ENCODE measurements around the gene MAMDC2.

DNA sequence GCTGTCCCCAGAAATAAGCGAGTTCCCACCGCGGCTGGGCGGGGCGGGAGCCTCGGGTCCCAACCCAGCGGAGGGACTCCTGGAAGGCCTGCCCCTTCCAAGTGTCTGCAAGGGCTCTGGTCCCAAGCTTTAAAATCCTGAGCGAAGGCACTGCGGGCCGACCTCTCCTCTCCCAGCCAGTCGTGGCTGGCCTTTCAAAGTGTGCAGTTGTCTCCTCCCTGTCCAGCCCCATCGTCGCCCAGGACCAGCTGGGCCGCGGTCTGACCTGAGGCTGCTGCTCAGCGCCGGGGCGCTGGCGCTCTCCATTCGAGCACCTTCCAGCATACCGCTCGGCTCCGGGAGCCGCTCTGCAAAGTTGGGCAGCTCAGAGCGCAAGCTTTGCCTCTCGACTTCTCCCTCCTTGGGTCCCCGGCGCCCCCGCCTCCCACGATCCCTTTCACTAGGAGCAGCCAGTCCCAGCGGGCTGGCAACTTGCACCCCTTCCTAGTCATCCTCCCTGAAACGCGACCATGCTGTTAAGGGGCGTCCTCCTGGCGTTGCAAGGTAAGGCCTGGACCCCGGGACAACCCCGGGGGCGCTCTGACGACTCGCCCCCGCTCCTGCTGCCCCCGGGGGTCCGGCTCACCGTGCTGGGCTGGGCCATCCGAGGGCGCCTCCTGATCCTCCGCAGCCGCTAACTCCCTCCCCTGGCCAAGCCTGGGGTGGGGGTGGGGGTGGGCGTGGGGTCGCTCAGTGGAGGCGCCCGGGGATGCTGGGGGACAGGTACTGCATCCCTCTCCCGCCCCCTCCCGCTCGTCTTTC is at the start of gene MAMDC2:
- TF ChIP-seq EZH2 (IDR thresholded peaks at IDR 0.05; ENCODE audit: low read length, missing control alignments) = no peak
- TF ChIP-seq, protein P1, sequence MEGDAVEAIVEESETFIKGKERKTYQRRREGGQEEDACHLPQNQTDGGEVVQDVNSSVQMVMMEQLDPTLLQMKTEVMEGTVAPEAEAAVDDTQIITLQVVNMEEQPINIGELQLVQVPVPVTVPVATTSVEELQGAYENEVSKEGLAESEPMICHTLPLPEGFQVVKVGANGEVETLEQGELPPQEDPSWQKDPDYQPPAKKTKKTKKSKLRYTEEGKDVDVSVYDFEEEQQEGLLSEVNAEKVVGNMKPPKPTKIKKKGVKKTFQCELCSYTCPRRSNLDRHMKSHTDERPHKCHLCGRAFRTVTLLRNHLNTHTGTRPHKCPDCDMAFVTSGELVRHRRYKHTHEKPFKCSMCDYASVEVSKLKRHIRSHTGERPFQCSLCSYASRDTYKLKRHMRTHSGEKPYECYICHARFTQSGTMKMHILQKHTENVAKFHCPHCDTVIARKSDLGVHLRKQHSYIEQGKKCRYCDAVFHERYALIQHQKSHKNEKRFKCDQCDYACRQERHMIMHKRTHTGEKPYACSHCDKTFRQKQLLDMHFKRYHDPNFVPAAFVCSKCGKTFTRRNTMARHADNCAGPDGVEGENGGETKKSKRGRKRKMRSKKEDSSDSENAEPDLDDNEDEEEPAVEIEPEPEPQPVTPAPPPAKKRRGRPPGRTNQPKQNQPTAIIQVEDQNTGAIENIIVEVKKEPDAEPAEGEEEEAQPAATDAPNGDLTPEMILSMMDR (conservative IDR thresholded peaks at IDR 0.05 in 1 of 2, IDR thresholded peaks at IDR 0.05 in 1 of 2; ENCODE audit: low read depth in 1 of 2, low read length in 2 of 2) = no peak
